B cell (primary cell): ENCODE results near the gene FAM227B. TPM values are rescaled to one million over a fixed set of nuclear protein-coding genes. Genes with fewer than 3 reads are reported as not detected.

ENCODE experiments used
- ATAC-seq: fragments of 200-7000 bp; cut with Tn5 transposase; one replicate; pipeline ENCODE4 v1.10.0; 2021; ENCODE audit warnings: low read depth, mild to moderate bottlenecking, moderate number of reproducible peaks, moderate library complexity
- CTCF ChIA-PET: fragments of 350-600 bp; sonication (Branson Sonifier 250); formaldehyde crosslinking; loops from one replicate; lab custom pipeline; 2021; ENCODE audit warnings: antibody characterized with exemption, inconsistent platforms; lab: Charles Lee
- POLR2A ChIA-PET: fragments of 350-600 bp; sonication (Branson Sonifier 250); formaldehyde crosslinking; loops from one replicate; lab custom pipeline; 2021; ENCODE audit warnings: antibody characterized with exemption; lab: Charles Lee
- DNase-seq: peaks from one replicate; pipeline ENCODE4 v3.0.0; 2013
- H2AFZ ChIP-seq: 2 replicates; pipeline ENCODE4 v1.6.1; 2012; ENCODE audit warnings: mild to moderate bottlenecking, low read depth, low read length; ENCODE audit not compliant: insufficient read depth, poor library complexity, severe bottlenecking
- H3K27ac ChIP-seq, 2 donors: 1 replicate in 1 of 2; 2 replicates in 1 of 2; pipeline ENCODE4 v1.5.1; 2012 to 2013; ENCODE audit warnings: low read length in 2 of 2, mild to moderate bottlenecking in 2 of 2, moderate library complexity in 1 of 2
- H3K27me3 ChIP-seq, 4 experiments: fragments of 200-600 bp in 1 of 4; sonication (generic) in 1 of 4; replicated peaks in 1 of 4; 1 replicate in 2 of 4; 2 replicates in 2 of 4; pipeline versions ENCODE4 v1.6.1 to v1.7.0; 2013 to 2016; ENCODE audit warnings: low read length in 3 of 4, mild to moderate bottlenecking in 2 of 4, mixed read lengths in 1 of 4, moderate library complexity in 1 of 4; ENCODE audit not compliant: insufficient read depth in 4 of 4, control insufficient read depth in 3 of 4; ENCODE audit errors: control extremely low read depth in 1 of 4
- H3K36me3 ChIP-seq, 2 experiments: replicated peaks in 1 of 2; 1 replicate in 1 of 2; 2 replicates in 1 of 2; pipeline versions ENCODE4 v1.6.1 to v1.7.1; 2013; ENCODE audit warnings: low read length in 1 of 2; ENCODE audit not compliant: insufficient read depth in 2 of 2, control insufficient read depth in 1 of 2; ENCODE audit errors: control extremely low read depth in 1 of 2, extremely low read depth in 1 of 2
- H3K4me1 ChIP-seq, 2 donors: fragments of 200-600 bp in 1 of 2; sonication (generic) in 1 of 2; 1 replicate in 1 of 2; 2 replicates in 1 of 2; pipeline versions ENCODE4 v1.5.1 to v1.6.1; 2013 to 2017; ENCODE audit warnings: low read length in 2 of 2; ENCODE audit not compliant: control insufficient read depth in 2 of 2, insufficient read depth in 2 of 2
- H3K4me2 ChIP-seq: replicated peaks from 2 replicates; pipeline ENCODE3; 2012; ENCODE audit warnings: mild to moderate bottlenecking, low read depth, low read length; ENCODE audit not compliant: poor library complexity, severe bottlenecking
- H3K4me3 ChIP-seq, 5 experiments: fragments of 200-600 bp in 1 of 5; sonication (generic) in 1 of 5; 1 replicate in 3 of 5; 2 replicates in 2 of 5; pipeline versions ENCODE4 v1.5.1 to v1.7.0; 2011 to 2016; ENCODE audit warnings: low read length in 4 of 5, mild to moderate bottlenecking in 4 of 5, low read depth in 2 of 5, control low read depth in 1 of 5, moderate library complexity in 1 of 5; ENCODE audit not compliant: insufficient read depth in 1 of 5; ENCODE audit errors: control extremely low read depth in 1 of 5, extremely low read depth in 1 of 5
- H3K79me2 ChIP-seq: fragments of 200-600 bp; sonication (generic); one replicate; pipeline ENCODE4 v1.6.0; 2016; ENCODE audit warnings: low read length; ENCODE audit not compliant: control insufficient read depth, insufficient read depth
- H3K9ac ChIP-seq: fragments of 200-600 bp; sonication (generic); 2 replicates; pipeline ENCODE4 v1.6.1; 2017; ENCODE audit warnings: mild to moderate bottlenecking, low read length, moderate library complexity
- H3K9me3 ChIP-seq, 3 donors: one replicate each; pipeline versions ENCODE4 v1.6.1 to v1.7.1; 2013; ENCODE audit warnings: low read length in 2 of 3; ENCODE audit not compliant: control insufficient read depth in 2 of 3, insufficient read depth in 1 of 3; ENCODE audit errors: control extremely low read depth in 1 of 3
- H4K20me1 ChIP-seq: 2 replicates; pipeline ENCODE4 v1.6.0; 2012; ENCODE audit warnings: mild to moderate bottlenecking, low read length; ENCODE audit not compliant: insufficient read depth, control insufficient read depth, poor library complexity, severe bottlenecking
- H3K27ac Mint-ChIP-seq: one replicate; pipeline ENCODE4 v1.8.0; 2021; ENCODE audit warnings: mixed read lengths
- H3K27me3 Mint-ChIP-seq: one replicate; pipeline ENCODE4 v1.8.0; 2021; ENCODE audit warnings: mixed read lengths
- H3K4me1 Mint-ChIP-seq: one replicate; pipeline ENCODE4 v1.8.0; 2021; ENCODE audit warnings: mixed read lengths
- H3K4me3 Mint-ChIP-seq: one replicate; pipeline ENCODE4 v1.8.0; 2021; ENCODE audit warnings: mixed read lengths
- H3K9me3 Mint-ChIP-seq: one replicate; pipeline ENCODE4 v1.8.0; 2022; ENCODE audit warnings: mixed read lengths; ENCODE audit not compliant: insufficient read depth
- CTCF ChIP-seq: fragments of 200-600 bp; IDR thresholded peaks from one replicate; pipeline ENCODE4 v1.8.0; 2022; ENCODE audit warnings: antibody characterized with exemption, mild to moderate bottlenecking
- EZH2 ChIP-seq: IDR thresholded peaks from 2 replicates; pipeline ENCODE4 v1.6.1; 2012; ENCODE audit warnings: borderline replicate concordance, low read depth, mild to moderate bottlenecking, moderate library complexity, low read length; ENCODE audit not compliant: insufficient read depth, poor library complexity, severe bottlenecking
- WGBS: methylation state at CpG from one replicate; pipeline ENCODE4 v1.1.5; 2013; ENCODE audit warnings: missing lambda C conversion rate; ENCODE audit not compliant: insufficient coverage; 5-methylcytosine and 5-hydroxymethylcytosine counted together
- intact Hi-C: fragments of 100-400 bp; cut with micrococcal nuclease; formaldehyde crosslinking; loops from one replicate; pipeline ENCODE4 v1.10.0; 2022
- polyA plus RNA-seq: library from polyadenylated mRNA; depleted of rRNA; stranded (reverse); fragments of >200 nt; gene quantifications from 2 replicates; pipeline ENCODE4 v1.2.3, GENCODE V29; 2012
- total RNA-seq, 2 donors: library from RNA; stranded (reverse); fragments of 120-200 nt in 1 of 2; gene quantifications; 1 replicate in 1 of 2; 2 replicates in 1 of 2; pipeline versions ENCODE4 v1.2.3 to v1.2.4, GENCODE V29; 2013 to 2022

Gene FAM227B
- total and polyA plus RNA-seq, 2 donors (not counting 1 experiment from before 2014, with no cell fraction given) = 5.6 to 8.9 TPM

DNA sequence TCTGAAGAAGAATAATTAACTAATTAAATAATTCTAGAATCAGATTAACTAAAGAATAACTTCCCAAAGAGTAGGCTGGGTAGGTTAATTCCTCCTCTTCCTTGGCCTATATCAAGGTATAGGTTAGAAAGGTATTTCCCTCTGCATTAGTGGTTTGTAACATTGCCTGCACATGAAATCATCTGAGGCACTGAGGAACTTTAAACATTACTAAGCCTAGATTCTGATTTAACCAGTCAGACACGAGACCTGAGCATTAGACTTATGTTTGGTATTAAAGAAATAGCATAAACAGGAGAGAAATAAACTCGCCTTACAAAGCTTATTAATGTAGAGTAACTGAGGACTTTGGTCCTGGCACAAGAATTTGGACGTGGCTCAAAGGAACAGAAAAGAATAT is 113.4 kb downstream of the FAM227B start:
- intact Hi-C loops = no loop called here
- TF ChIP-seq CTCF (no peak), EZH2 (no peak)
- Histone ChIP-seq H3K79me2 (no peaks in the 10 kb centered on the region), H3K4me3 (no peak overlapping the region), H3K27me3 (no peaks in the 10 kb centered on the region), H3K9me3 (peaks cover 0 to under 1% (median 0%) of the 10 kb centered on the region in 3 donors), H4K20me1 (no peaks in the 10 kb centered on the region), H3K9ac (no peak overlapping the region), H3K4me2 (no peak overlapping the region), H3K36me3 (no peaks in the 10 kb centered on the region), H2AFZ (no peak overlapping the region), H3K27ac (no peak overlapping the region), H3K4me1 (no peaks in the 10 kb centered on the region)
- ChIA-PET POLR2A (no interaction called here), CTCF (no interaction called here)
- H3K27ac Mint-ChIP-seq = no peak overlapping the region
- WGBS = 100% methylated on average over 1 of the region's 3 CpGs
- no peak overlapping the region for H3K4me3 Mint-ChIP-seq
- no peaks in the 10 kb centered on the region for H3K27me3 Mint-ChIP-seq
- DNase-seq (no peak), ATAC-seq (no peak)
- H3K9me3 Mint-ChIP-seq = peaks cover 6% of the 10 kb centered on the region
- no peaks in the 10 kb centered on the region for H3K4me1 Mint-ChIP-seq

DNA sequence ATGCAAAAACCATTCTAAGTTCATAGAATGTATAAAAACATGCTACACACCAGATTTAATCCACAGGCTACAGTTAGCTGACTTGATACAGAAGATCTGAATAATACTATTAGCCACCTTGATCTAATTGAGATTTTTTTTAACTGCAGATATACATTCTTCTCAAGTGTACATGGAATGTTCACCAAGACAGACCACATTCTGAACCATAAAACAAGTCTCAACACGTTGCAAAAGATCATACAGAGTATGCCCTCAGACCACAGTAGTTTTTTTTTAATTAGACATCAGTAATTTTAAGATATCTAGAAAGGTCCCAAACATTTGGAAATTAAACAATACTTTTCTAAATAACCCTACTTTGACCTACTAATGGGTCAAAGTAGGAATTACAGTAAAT is 114.3 kb downstream of the FAM227B start:
- CTCF ChIA-PET = no interaction called here
- Mint-ChIP-seq H3K4me1 (no peaks in the 10 kb centered on the region), H3K4me3 (no peak overlapping the region), H3K27me3 (no peaks in the 10 kb centered on the region), H3K9me3 (peaks cover 6% of the 10 kb centered on the region), H3K27ac (no peak overlapping the region)
- Histone ChIP-seq H3K4me3 (no peak overlapping the region), H3K9me3 (peaks cover 0 to 8% (median 0%) of the 10 kb centered on the region in 3 donors), H3K27ac (no peak overlapping the region), H2AFZ (no peak overlapping the region), H3K4me2 (no peak overlapping the region), H3K27me3 (no peaks in the 10 kb centered on the region), H3K4me1 (no peaks in the 10 kb centered on the region), H4K20me1 (no peaks in the 10 kb centered on the region), H3K79me2 (no peaks in the 10 kb centered on the region), H3K36me3 (no peaks in the 10 kb centered on the region), H3K9ac (no peak overlapping the region)
- DNase-seq (no peak), ATAC-seq (no peak)
- intact Hi-C loops = no loop called here
- WGBS = no CpG with 5 or more reads among the region's 1 CpG
- no peak for TF ChIP-seq EZH2
- TF ChIP-seq CTCF = no peak
- POLR2A ChIA-PET = no interaction called here
